GM18951 (cell line): Measurements from ENCODE around the gene RAB27A.

ENCODE experiments used
- POLR2A ChIP-seq: IDR thresholded peaks from 4 replicates; pipeline ENCODE4 v1.6.1; 2011; ENCODE audit warnings: mild to moderate bottlenecking; ENCODE audit not compliant: insufficient read length, insufficient read depth; ENCODE audit errors: extremely low read depth
- in situ Hi-C: fragments of 300-500 bp; cut with MboI; formaldehyde crosslinking; loops from one replicate; pipeline ENCODE4 v1.12.0; 2022; ENCODE audit warnings: low sequenced_read_pairs, mixed read lengths, inconsistent platforms; ENCODE audit not compliant: unreplicated experiment

RAB27A gene

DNA sequence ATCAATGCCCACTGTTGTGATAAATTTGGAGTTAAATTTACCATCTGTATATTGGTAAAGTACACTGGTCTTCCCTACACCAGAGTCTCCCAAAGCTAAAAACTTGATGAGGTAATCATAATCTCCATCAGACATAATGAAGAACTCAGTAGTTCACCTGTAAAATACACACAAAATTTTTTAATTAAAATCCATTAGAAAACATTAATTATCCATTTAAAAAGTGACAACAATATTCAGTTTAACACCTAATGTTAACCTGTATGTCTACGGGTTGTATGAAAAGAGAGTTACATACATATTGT, 54.9 kb downstream of the RAB27A start:
- in situ Hi-C loops = no loop called here
- TF ChIP-seq POLR2A = no peak

DNA sequence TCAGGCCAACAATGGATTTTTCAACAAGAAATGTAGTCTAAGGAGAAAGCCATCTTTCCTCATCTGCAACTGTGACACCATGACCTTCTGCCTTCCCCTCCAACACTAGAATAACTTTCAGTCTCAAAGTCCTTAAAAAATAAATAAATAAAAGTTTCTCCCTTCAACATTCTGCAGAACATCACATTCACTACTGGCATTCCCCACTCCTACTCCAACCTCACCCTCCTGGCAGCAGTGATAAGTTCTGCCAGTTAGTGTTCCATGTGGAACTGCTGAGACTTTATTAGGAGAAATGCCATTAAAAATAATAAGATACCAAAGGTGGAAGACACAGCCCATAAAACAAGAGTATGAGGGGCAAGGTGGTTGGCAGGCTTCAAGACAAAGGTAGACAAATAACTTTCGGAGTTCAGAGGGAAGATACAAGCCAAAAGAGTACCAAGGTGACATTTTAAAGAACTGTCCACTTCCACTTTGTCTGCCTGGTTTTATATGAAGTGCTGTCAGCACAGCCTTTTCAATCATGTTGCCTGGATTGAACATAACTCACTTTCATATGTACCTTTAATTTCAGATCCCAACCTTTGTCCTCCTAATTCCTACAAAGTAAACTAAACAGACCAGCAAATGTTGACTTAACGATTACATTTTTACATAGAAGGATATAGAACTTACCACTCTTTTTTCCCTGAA, 55.4 kb downstream of the RAB27A start:
- TF ChIP-seq POLR2A = no peak
- in situ Hi-C loops = no loop called here

DNA sequence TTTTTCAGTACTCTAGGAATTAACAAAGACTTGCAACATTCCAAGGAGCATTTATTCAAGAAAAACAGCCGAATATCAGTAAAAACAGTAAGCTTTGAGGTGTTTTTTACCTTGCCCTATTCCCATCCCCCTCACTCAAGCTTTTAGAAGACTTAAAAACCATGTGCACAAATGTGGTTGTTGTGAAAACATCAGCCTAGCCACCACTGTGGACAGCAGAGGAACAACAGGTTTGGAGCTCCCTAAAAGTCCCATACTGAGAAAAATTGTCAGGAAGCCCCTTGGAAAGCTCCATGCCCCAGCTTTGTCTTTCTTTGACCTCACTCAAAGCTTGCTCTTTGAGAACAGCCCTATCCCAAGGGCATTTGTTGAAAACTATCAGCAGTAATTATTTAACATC, 58.2 kb downstream of the RAB27A start:
- in situ Hi-C loops = no loop called here
- TF ChIP-seq POLR2A = no peak

DNA sequence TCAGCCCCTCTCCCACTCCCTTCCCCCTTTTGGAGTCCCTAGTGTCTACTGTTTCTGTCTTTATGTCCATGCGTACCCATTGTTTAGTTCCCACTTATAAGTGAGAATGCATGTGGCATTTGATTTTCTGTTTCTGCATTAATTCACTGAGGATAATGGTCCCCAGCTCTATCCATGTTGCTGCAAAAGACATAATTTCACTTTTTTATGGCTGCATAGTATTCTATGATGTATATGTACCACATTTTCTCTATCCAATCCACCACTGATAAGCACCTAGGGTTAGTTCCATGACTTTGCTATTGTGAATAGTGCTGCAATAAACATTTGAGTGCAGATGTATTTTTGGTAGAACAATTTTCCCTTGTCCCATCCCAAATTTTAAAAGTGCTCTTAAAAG, 58.7 kb downstream of the RAB27A start:
- TF ChIP-seq POLR2A = no peak

DNA sequence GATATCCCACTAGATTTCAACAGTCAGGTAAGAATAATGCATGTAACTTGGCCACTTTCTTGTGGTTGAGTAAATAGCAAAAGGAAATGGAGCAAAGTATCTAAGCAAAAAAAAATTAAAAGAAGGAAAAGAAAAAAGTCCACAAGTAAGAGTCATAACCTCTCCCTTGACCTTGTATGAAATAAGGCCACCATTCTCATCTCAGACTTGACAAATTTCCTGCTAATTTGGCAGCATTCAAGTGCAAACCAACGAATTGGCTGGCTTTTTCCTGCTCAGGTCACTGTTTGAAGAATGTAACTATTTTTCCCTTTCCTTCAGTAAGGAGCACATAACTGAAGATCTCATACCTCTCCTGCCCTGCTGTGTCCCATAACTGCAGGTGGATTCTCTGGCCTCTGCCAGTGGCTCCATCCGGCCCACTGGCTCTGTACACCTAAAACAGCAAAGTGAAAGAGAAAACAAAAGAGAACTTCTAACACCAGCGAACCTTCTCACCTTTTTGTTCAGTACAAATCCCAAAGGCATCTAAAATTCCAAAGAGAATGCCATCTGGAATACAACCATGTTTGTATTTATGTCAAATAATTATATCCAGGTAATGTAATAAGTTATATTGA, 59.5 kb downstream of the RAB27A start:
- no peak for TF ChIP-seq POLR2A
- in situ Hi-C loops = no loop called here

More for the DNA sequence above, 58.7 kb downstream of the RAB27A start:
- in situ Hi-C loops = no loop called here

DNA sequence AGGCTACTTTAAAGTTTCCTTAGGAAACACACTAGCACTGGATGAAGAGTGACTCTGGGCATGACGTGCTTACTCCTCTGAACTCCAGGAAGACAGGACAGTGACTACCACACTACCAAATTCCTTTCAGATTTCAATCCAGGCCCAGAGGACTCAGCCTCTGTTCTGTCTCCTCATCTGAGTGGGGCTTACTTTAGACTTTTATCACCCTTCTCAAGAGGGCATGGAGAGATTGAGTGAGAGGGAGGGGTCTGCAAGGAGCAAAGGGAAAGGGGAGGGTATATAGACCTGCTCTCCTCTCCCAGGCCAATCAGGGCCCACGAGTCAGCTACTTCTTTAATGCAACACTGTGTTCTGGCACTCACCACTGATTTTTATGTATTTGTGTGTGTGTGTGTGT, 63.5 kb downstream of the RAB27A start:
- in situ Hi-C loops = loop anchor here (10.0 kb wide), 1 partner anchor 209 kb away; no protein-coding TSS in a partner anchor

DNA sequence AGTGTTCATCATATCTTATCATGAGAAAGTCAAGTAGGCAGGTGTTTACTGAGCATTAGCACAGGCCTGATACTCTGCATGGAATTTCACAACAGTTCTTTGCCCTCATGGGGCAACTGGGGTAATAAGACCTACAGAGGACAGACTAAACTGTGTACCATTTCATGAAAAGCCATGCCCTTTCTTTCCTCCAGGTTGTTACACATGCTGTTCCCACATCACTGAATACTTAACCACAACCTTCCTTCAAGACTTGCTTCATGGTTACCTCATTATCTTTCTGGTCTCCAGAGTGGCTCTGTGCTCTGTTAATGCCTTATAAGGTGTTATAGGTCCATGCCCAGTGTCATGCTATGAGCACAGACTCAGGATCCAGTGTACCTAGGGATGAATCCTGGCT, 64.7 kb downstream of the RAB27A start:
- TF ChIP-seq POLR2A = no peak
- in situ Hi-C loops = loop anchor here (10.0 kb wide), 1 partner anchor 210 kb away; no protein-coding TSS in a partner anchor

More for the DNA sequence above, 63.5 kb downstream of the RAB27A start:
- TF ChIP-seq POLR2A = no peak

DNA sequence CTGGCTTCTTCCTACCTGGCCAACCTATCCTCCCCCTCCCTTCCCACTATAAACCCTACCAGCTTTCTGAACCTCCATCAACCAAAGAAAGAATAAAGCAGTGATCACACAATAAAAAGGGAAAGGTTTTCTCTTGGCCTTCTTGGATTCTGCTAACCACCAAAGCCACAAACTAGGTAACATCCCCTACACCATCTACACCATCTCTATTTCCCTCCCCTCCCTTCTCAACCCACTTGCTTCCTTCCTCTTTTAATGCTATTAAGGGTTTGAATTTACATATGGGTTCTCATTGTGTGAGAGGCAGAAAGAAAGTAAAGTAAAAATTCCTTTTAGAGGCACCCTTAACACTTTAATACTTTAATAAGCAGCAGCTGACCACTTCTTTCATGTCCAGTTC, 67.0 kb downstream of the RAB27A start:
- TF ChIP-seq POLR2A = no peak
- in situ Hi-C loops = loop anchor here (10.0 kb wide), 1 partner anchor 212 kb away; no protein-coding TSS in a partner anchor

DNA sequence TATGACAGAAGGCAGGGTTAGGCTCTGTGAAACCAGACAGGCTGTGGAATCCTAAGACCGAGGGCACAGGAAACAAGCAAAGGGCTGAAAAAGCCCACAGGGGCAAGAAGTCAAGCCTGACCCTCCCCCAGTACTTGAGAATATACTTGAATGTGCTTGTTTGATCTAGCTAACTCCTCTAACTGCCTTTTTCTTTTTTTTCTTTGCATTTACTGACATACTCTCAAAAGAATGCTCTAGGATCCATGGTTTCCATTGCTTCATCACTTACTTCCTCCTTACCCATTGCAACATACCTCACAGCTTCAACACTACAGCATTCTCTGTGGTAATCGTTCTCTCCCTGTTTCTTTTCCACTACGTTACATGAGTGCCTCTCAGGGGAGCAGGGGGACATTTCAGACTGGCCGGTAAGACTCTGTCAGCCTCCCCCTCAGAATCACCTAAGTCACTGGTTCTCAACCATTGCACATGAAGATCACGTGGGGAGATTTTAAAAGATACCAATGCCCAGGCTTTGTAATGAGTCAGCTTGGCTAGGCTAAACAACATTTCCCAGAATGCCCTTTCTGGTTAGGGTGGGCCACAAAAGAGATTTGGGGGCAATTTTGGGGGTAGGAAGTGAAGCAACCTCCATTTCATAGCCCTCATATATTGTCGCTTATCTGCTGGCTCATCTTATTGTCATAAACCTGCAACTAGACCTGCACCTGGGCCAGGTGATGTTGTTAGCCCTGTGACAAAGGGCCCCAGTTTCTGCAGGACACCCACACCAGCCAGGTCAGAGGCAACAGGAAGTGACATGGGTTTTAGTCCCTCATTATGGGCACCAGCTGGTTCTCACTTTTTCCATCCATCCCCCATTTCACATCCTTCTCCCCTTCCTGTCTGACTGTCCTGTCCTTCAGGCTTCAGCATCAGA, 68.3 kb downstream of the RAB27A start:
- TF ChIP-seq POLR2A = no peak
- in situ Hi-C loops = loop anchor here (10.0 kb wide), 1 partner anchor 213 kb away; no protein-coding TSS in a partner anchor

DNA sequence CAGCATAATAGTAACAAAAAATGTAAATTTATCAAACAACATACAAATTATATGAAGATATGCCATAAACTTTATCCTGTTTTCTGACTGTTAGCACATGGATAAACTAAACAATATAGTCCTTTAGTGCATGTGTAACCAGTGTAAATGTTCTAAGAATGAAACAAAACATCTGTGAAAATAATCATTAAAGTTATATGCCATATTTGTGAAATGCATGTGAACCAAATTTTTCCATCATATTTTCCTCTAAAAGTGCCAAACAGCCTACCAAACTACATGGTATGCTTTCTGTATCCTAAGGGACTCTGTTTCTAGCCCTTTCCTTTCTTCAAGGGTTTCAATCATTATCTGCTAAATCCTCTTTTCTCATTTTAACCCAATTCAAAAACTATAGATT, 69.0 kb downstream of the RAB27A start:
- in situ Hi-C loops = loop anchor here (10.0 kb wide), 1 partner anchor 214 kb away; no protein-coding TSS in a partner anchor
- no peak for TF ChIP-seq POLR2A

DNA sequence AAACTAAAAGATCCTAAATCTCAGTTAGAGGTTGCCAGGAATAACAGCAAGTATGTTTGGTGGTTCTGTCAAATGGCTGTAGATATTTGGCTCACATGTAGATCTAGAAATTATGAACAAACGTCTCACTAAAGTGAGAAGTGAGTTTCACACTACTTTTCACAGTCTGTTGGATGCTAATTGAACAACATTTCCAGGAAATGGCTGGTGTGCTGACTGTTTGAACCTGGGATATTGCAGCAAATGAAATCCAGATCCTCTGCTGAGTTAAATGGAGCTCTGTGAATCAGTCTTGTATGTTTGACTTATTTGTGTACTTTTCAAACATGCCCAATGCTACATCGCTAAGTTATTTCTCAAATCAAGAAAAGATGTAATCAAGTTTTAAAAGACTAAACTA, 71.6 kb downstream of the RAB27A start:
- in situ Hi-C loops = loop anchor here (5.0 kb wide), 1 partner anchor 74 kb away; no protein-coding TSS in a partner anchor

DNA sequence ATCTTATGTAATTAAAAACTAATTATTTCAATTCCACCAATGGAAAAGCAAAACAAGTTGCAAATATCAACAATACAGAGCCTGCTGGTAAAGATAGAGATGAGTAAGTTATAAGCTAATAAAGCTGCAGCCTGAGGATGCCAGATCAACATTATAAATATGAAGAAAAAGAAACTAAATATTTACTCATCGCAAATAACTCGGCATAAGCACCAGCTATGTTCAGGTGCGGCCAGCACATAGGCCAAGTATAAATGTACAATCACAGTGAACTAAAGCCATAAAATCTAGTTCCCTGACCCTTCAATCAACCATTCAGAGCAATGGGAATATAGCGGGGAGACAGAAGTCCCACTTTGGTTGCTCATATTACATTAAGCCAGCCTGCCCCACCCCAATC, 85.1 kb downstream of the RAB27A start:
- in situ Hi-C loops = no loop called here

More for the DNA sequence above, 71.6 kb downstream of the RAB27A start:
- TF ChIP-seq POLR2A = no peak

DNA sequence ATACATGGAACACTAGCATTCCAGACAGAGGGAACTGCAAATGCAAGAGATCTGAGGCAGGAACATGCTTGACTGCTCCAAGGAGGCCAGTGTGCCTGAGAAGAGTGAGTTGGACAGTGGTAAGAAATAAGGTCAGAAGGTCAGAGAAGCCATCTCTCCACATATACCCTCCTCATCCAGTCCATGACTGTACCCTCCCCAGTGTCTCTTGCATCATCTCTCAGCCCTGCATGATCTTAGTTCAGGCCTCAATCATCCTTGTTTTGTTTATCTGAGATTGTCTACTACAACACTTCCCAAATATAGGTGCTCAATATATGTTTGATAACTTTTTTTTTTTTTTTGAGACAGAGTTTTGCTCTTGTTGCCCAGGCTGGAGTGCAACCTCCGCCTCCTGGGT, 87.4 kb downstream of the RAB27A start:
- in situ Hi-C loops = no loop called here
- TF ChIP-seq POLR2A = no peak

More for the DNA sequence above, 85.1 kb downstream of the RAB27A start:
- no peak for TF ChIP-seq POLR2A

DNA sequence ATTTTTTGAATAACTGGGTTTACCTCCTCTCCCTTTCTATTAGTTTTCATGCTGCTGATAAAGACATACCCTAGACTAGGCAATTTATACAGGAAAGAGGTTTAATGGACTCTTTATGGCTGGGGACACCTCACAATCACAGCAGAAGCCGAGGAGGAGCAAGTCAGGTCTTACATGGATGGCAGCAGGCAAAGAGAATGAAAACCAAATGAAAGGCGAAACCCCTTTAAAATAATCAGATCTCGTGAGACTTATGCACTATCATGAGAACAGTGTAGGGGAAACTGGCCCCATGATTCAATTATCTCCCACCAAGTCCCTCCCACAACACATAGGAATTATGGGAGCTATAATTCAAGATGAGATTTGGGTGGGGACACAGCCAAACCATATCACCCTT, 90.9 kb downstream of the RAB27A start:
- TF ChIP-seq POLR2A = no peak
- in situ Hi-C loops = no loop called here

DNA sequence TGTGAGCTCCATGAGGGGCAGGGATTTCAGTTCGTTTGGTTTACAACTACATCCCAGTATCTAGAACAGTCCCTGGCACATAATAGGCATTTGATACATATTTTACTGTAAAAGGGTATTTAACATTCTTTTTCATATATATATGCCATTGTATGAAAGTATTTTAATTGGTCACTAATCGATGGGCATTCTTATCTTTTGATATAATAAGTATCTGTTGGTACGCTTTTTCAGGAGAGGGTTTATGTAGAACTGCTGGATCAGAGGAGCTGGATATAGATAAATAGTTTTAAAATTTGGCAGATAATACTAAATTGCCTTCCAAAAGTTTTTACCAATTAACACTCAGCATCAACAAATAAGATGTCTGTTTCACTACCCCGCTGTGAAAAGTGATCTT, 91.9 kb downstream of the RAB27A start:
- TF ChIP-seq POLR2A = no peak
- in situ Hi-C loops = no loop called here
